OCI-LY1 (cell line): ENCODE results near the gene ZDHHC14.

Experiments
- H2AFZ ChIP-seq: fragments of 200-600 bp; sonication (generic), shearing (Covaris generic); 2 replicates; pipeline ENCODE4 v1.6.0; 2014; ENCODE audit warnings: antibody characterized with exemption, mild to moderate bottlenecking, low read length
- H3F3A ChIP-seq: fragments of 200-600 bp; sonication (generic), shearing (Covaris generic); 2 replicates; pipeline ENCODE4 v1.6.0; 2014; ENCODE audit warnings: mild to moderate bottlenecking, antibody characterized with exemption, low read length, moderate library complexity; ENCODE audit not compliant: insufficient read depth
- H3K27ac ChIP-seq: fragments of 200-600 bp; sonication (generic); 2 replicates; pipeline ENCODE4 v1.5.1; 2014; ENCODE audit warnings: low read length, mixed run types, mild to moderate bottlenecking, low read depth; ENCODE audit not compliant: poor library complexity, severe bottlenecking
- H3K27me3 ChIP-seq: fragments of 200-600 bp; sonication (generic); 2 replicates; pipeline ENCODE4 v1.6.0; 2014; ENCODE audit warnings: antibody characterized with exemption, mild to moderate bottlenecking, low read length, moderate library complexity; ENCODE audit not compliant: insufficient read depth
- H3K36me3 ChIP-seq: fragments of 200-600 bp; sonication (generic); 2 replicates; pipeline ENCODE4 v1.6.1; 2014; ENCODE audit warnings: mild to moderate bottlenecking, antibody characterized with exemption, low read length, moderate library complexity, mixed read lengths; ENCODE audit not compliant: insufficient read depth
- H3K4me1 ChIP-seq: fragments of 200-600 bp; sonication (generic); 2 replicates; pipeline ENCODE4 v1.5.1; 2014; ENCODE audit warnings: mild to moderate bottlenecking, low read length, moderate library complexity; ENCODE audit not compliant: insufficient read depth, severe bottlenecking
- H3K4me2 ChIP-seq: fragments of 200-600 bp; sonication (generic), shearing (Covaris generic); 2 replicates; pipeline ENCODE4 v1.6.1; 2014; ENCODE audit warnings: low read length
- H3K4me3 ChIP-seq: fragments of 200-600 bp; sonication (generic); 2 replicates; pipeline ENCODE4 v1.5.1; 2014; ENCODE audit warnings: low read length, low read depth, mild to moderate bottlenecking, mixed read lengths; ENCODE audit not compliant: poor library complexity, severe bottlenecking
- H3K79me2 ChIP-seq: fragments of 200-600 bp; shearing (Covaris generic); 2 replicates; pipeline ENCODE4 v1.6.1; 2016; ENCODE audit warnings: mixed run types, low read length, mixed read lengths; ENCODE audit not compliant: insufficient read depth
- H3K9ac ChIP-seq: fragments of 200-600 bp; sonication (generic), shearing (Covaris generic); 2 replicates; pipeline ENCODE4 v1.6.1; 2014; ENCODE audit warnings: mild to moderate bottlenecking, low read length, mixed read lengths
- H3K9me2 ChIP-seq: fragments of 200-600 bp; sonication (generic), shearing (Covaris generic); 2 replicates; pipeline ENCODE4 v1.6.1; 2014; ENCODE audit warnings: low read depth, mild to moderate bottlenecking, low read length, mixed read lengths
- H3K9me3 ChIP-seq: fragments of 200-600 bp; shearing (Covaris generic); 2 replicates; pipeline ENCODE4 v1.6.1; 2014; ENCODE audit warnings: low read length, mixed read lengths
- H4K20me1 ChIP-seq: fragments of 200-600 bp; sonication (generic), shearing (Covaris generic); 2 replicates; pipeline ENCODE4 v1.6.0; 2016; ENCODE audit warnings: mild to moderate bottlenecking, low read length; ENCODE audit not compliant: insufficient read depth
- EZH2 ChIP-seq: fragments of 200-600 bp; sonication (generic), shearing (Covaris generic); IDR thresholded peaks from 2 replicates; pipeline ENCODE4 v1.8.0; 2017; ENCODE audit warnings: borderline replicate concordance, mixed run types, mild to moderate bottlenecking, antibody characterized with exemption, low read length, moderate library complexity, mixed read lengths
- TF ChIP-seq, protein P1 (sequence below): fragments of 200-600 bp; sonication (generic), shearing (Covaris generic); IDR thresholded peaks from 2 replicates; pipeline ENCODE4 v1.5.1; 2017; ENCODE audit warnings: mild to moderate bottlenecking, antibody characterized with exemption, low read length, moderate library complexity, mixed read lengths

ZDHHC14 gene

DNA sequence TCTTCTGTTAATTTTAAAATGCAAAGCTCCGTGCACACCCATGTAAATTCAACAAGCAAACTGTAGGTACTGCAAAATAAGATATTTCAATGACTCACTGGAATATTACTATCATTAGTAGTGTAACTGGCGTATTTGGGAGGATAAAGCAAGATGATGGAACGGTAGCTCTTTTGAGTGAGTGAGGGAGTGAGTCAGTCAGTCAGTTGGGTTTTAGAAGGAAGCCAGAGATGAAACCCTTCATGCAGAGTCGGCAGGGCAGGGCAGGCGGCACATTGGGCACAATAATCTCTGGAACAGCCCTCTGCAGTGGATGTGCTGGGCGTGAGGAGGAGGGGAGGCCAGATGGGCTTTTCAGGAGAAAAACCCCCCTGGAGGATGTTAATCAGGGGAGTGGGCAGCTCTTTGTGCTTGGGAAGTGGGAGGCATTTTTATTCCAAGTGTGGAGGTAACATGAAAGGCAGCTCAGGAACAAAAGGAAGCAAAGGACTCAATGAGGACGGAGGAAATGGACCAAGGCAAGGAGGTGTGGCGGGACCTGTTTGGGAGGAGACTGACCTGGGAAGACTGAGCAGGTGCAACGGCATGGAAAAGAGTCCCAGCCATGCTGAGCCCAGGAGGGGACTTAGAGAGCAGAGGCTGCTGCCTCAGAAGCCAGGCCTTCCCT is 171.2 kb downstream of the ZDHHC14 start:
- no peak overlapping the region for H3K27ac ChIP-seq
- no peak overlapping the region for H3K9ac ChIP-seq

DNA sequence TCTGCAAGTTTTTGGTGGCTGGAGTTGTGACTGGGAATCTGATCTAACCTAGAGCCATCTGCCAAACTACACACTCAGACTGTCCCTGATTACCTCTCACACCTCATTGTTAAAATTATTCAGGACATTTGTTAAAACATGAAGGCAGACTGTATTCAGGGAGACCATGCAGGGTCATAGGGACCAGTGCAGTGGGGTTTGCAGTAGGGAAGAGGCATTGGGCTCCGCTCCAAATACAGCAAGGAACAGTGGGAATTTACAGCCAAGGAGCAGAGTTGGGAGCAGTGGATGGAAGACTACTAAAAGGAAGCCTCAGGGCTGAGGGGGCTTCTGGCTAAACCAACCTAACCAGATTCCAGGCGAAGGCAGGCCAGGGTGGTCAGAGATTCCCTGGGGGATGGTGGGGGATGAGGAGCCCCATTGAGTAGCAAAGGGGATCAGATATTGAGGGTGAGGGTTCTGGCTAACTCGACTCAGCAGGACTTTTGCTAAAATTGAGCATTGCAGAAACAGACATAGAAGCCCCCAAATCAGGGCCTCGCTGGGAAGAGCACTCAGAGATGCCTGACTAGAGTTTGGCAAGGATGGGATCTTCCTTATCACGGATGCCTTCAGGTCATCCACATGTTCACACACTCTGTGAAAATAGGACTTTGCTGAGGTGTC is 172.0 kb downstream of the ZDHHC14 start:
- TF ChIP-seq, protein P1, sequence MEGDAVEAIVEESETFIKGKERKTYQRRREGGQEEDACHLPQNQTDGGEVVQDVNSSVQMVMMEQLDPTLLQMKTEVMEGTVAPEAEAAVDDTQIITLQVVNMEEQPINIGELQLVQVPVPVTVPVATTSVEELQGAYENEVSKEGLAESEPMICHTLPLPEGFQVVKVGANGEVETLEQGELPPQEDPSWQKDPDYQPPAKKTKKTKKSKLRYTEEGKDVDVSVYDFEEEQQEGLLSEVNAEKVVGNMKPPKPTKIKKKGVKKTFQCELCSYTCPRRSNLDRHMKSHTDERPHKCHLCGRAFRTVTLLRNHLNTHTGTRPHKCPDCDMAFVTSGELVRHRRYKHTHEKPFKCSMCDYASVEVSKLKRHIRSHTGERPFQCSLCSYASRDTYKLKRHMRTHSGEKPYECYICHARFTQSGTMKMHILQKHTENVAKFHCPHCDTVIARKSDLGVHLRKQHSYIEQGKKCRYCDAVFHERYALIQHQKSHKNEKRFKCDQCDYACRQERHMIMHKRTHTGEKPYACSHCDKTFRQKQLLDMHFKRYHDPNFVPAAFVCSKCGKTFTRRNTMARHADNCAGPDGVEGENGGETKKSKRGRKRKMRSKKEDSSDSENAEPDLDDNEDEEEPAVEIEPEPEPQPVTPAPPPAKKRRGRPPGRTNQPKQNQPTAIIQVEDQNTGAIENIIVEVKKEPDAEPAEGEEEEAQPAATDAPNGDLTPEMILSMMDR, result no peak
- TF ChIP-seq EZH2, result no peak

More for the DNA sequence above, 171.2 kb downstream of the ZDHHC14 start:
- TF ChIP-seq, protein P1, result no peak
- no peak for TF ChIP-seq EZH2
- no peaks in the 10 kb centered on the region for H3F3A ChIP-seq
- no peak overlapping the region for H3K4me2 ChIP-seq
- no peaks in the 10 kb centered on the region for H3K27me3 ChIP-seq
- H3K4me1 ChIP-seq, result no peaks in the 10 kb centered on the region
- no peaks in the 10 kb centered on the region for H4K20me1 ChIP-seq
- no peak overlapping the region for H2AFZ ChIP-seq
- H3K4me3 ChIP-seq, result no peak overlapping the region
- H3K36me3 ChIP-seq, result no peaks in the 10 kb centered on the region
- no peaks in the 10 kb centered on the region for H3K9me2 ChIP-seq
- H3K9me3 ChIP-seq, result no peaks in the 10 kb centered on the region
- H3K79me2 ChIP-seq, result no peaks in the 10 kb centered on the region

DNA sequence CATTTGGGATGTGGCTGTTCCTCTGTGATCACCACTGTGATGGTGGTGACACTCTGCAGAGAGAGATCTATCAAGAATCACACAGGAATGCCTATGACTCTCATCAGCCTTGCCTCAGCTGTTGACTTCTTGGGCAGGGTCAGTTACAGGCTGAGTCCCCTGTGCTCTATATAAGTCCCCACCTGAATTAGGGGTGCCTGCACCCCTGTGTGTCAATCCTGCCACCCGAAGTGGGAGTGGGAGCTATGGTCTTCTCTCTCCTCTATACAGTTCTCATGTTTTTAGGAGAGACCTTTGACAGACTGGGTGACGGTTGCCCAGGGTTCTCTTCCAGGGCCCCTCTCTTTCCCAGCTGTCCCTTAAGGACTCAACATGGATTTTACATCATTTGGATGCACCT is 173.8 kb downstream of the ZDHHC14 start:
- Histone ChIP-seq H3K9ac (no peak overlapping the region), H3F3A (no peaks in the 10 kb centered on the region), H3K27ac (no peak overlapping the region), H3K27me3 (no peaks in the 10 kb centered on the region), H3K9me2 (no peaks in the 10 kb centered on the region), H3K4me2 (no peak overlapping the region), H2AFZ (no peak overlapping the region), H3K36me3 (no peaks in the 10 kb centered on the region), H3K4me3 (no peak overlapping the region), H3K79me2 (no peaks in the 10 kb centered on the region), H3K9me3 (no peaks in the 10 kb centered on the region), H3K4me1 (no peaks in the 10 kb centered on the region), H4K20me1 (no peaks in the 10 kb centered on the region)
- no peak for TF ChIP-seq EZH2
- TF ChIP-seq, protein P1, result no peak

More for the DNA sequence above, 172.0 kb downstream of the ZDHHC14 start:
- no peaks in the 10 kb centered on the region for H3K9me3 ChIP-seq
- H3K9me2 ChIP-seq, result no peaks in the 10 kb centered on the region
- no peaks in the 10 kb centered on the region for H3F3A ChIP-seq
- H3K4me1 ChIP-seq, result no peaks in the 10 kb centered on the region
- H2AFZ ChIP-seq, result no peak overlapping the region
- H3K4me3 ChIP-seq, result no peak overlapping the region
- no peaks in the 10 kb centered on the region for H3K36me3 ChIP-seq
- no peak overlapping the region for H3K9ac ChIP-seq
- H3K79me2 ChIP-seq, result no peaks in the 10 kb centered on the region
- H3K27ac ChIP-seq, result no peak overlapping the region
- H4K20me1 ChIP-seq, result no peaks in the 10 kb centered on the region
- no peak overlapping the region for H3K4me2 ChIP-seq
- H3K27me3 ChIP-seq, result no peaks in the 10 kb centered on the region
